ENCODE results near the gene ZNF710.

- TF ChIP-seq POLR2A (IDR thresholded peaks at IDR 0.05), result no peak
- TF ChIP-seq, protein P1, sequence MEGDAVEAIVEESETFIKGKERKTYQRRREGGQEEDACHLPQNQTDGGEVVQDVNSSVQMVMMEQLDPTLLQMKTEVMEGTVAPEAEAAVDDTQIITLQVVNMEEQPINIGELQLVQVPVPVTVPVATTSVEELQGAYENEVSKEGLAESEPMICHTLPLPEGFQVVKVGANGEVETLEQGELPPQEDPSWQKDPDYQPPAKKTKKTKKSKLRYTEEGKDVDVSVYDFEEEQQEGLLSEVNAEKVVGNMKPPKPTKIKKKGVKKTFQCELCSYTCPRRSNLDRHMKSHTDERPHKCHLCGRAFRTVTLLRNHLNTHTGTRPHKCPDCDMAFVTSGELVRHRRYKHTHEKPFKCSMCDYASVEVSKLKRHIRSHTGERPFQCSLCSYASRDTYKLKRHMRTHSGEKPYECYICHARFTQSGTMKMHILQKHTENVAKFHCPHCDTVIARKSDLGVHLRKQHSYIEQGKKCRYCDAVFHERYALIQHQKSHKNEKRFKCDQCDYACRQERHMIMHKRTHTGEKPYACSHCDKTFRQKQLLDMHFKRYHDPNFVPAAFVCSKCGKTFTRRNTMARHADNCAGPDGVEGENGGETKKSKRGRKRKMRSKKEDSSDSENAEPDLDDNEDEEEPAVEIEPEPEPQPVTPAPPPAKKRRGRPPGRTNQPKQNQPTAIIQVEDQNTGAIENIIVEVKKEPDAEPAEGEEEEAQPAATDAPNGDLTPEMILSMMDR (IDR thresholded peaks at IDR 0.05), result no peak
Observed at GRCh38 chr15:90080818-90081393, 79.8 kb downstream of the ZNF710 start.

Data from testis (tissue), 2 donors.